NT2/D1 (cell line): ENCODE data around the gene KISS1.

Source experiments
- SUZ12 ChIP-seq: IDR thresholded peaks from 2 replicates; pipeline ENCODE4 v1.6.1; 2011; ENCODE audit not compliant: insufficient read length, insufficient read depth; ENCODE audit errors: extremely low read depth
- YY1 ChIP-seq: IDR thresholded peaks from 2 replicates; pipeline ENCODE4 v1.6.1; 2011; ENCODE audit not compliant: insufficient read length, insufficient read depth
- ZNF274 ChIP-seq: IDR thresholded peaks from 2 replicates; pipeline ENCODE4 v1.6.1; 2011; ENCODE audit warnings: mild to moderate bottlenecking, low read depth, low read length

DNA sequence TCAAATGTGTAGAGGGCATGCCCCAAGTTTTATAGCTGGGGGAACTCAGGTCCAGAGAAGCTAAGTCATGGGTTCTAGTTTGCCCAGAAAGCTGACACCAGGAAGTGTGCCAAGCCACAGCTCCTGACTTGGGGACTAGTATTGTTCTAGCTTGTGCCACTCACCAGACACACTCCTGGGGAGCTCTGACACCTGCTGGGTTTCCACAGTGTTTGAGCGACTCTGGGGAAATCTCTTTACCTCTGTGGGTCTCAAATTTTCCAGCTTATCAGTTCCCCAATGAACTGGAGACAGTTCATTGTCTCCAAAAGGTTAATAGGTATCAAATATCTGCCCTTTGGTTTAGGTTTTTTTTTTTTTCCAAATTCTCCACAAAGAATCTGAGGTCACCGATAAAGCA, 4.2 kb downstream of the KISS1 start:
- TF ChIP-seq YY1 (no peak), ZNF274 (no peak), SUZ12 (no peak)
